ENCODE data around the gene OSBPL7.
A peak's percentile ranks its signal among the peaks of the same experiment; 100 is the strongest.

The OSBPL7 gene

DNA sequence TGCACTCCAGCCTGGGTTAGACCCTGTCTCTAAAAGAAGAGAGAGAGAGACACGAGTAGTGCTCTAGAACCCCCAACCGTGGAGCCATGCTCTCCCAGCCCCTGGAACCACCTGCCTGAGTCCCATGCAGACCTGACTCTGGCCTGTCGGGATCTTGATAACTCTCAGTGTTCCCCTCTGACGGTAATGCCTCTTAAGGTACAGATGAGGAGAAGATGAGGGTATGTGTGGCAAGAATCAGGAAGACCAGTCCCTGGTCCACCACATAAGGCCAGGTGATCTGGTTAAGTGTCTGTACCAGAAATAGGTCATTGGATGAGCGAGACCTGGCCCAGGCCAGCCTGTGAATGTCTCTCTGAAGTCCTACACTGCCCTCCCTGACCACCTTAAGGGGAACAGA, 18.4 kb downstream of the OSBPL7 start:
- no peaks in the 10 kb centered on the region for H3K4me1 ChIP-seq (ENCODE audit: insufficient read depth, low read length)
- H3K36me3 ChIP-seq (ENCODE audit: insufficient read depth, low read length), result peaks cover 4% of the 10 kb centered on the region
- H3K4me3 ChIP-seq (ENCODE audit: low read length), result no peak overlapping the region
- H2AFZ ChIP-seq (ENCODE audit: low read depth, low read length), result no peak overlapping the region
- H3K27me3 ChIP-seq (ENCODE audit: insufficient read depth, low read length), result peaks cover 29% of the 10 kb centered on the region
- no peaks in the 10 kb centered on the region for H3K9me3 ChIP-seq (ENCODE audit: low read length)

DNA sequence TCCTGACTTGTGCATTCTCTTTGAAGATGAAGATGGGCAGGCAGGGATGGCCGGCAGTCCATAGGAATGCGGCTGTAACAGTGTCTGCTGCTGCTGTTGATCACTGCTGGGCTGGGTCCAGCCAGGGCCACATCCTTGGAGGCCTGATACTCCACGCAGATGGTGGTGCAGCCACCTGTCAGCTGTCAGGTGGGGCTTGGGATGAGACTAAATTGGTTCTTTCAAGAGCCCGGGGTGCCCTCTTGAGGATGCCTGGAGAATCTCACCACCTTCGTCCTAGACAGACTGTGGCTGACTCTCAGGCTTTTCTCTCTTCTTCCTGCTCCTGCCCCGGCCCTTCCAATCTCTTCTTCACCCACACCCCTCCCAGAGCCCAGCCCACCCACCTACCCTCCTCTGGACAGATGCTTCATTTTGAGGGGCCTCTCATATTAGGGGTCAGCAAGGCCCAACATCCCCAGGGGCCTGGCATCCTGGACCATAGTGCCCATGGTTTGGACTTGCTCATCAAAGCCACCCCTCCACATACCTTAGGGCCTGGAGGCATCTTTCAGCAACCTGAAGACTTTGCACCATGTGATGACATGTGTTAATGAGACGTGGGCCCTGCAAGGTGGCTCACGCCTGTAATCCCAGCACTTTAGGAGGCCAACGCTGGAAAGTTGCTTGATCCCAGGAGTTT, 19.1 kb downstream of the OSBPL7 start:
- H3K36me3 ChIP-seq (ENCODE audit: insufficient read depth, low read length), result no peaks in the 10 kb centered on the region
- H3K9me3 ChIP-seq (ENCODE audit: low read length), result no peaks in the 10 kb centered on the region
- no peak overlapping the region for H3K4me3 ChIP-seq (ENCODE audit: low read length)
- H3K27me3 ChIP-seq (ENCODE audit: insufficient read depth, low read length), result peaks cover 35% of the 10 kb centered on the region
- no peaks in the 10 kb centered on the region for H3K4me1 ChIP-seq (ENCODE audit: insufficient read depth, low read length)
- H2AFZ ChIP-seq (ENCODE audit: low read depth, low read length), result no peak overlapping the region

DNA sequence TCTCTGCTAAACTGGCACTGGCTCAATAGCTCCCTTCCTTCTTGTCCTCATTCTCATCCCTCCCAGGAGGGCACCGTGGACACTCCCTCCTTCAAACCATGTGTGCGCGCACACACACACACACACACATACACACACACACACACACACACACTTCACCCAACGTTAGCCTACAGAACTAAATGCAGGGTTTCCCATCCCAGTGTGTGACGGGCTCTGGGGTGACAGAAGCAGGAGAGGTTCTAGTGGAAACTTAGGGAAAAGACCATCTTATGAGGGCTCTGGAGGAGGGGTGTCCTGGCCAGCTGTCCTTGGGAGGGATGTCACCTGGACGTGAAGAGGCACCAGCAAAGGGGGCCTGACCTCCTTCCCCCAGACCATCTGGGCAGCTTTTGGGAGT, 19.7 kb downstream of the OSBPL7 start:
- Histone ChIP-seq H3K36me3 (ENCODE audit: insufficient read depth, low read length) (no peaks in the 10 kb centered on the region), H3K27me3 (ENCODE audit: insufficient read depth, low read length) (peaks cover 35% of the 10 kb centered on the region), H3K4me1 (ENCODE audit: insufficient read depth, low read length) (no peaks in the 10 kb centered on the region), H2AFZ (ENCODE audit: low read depth, low read length) (no peak overlapping the region), H3K4me3 (ENCODE audit: low read length) (no peak overlapping the region), H3K9me3 (ENCODE audit: low read length) (no peaks in the 10 kb centered on the region)

DNA sequence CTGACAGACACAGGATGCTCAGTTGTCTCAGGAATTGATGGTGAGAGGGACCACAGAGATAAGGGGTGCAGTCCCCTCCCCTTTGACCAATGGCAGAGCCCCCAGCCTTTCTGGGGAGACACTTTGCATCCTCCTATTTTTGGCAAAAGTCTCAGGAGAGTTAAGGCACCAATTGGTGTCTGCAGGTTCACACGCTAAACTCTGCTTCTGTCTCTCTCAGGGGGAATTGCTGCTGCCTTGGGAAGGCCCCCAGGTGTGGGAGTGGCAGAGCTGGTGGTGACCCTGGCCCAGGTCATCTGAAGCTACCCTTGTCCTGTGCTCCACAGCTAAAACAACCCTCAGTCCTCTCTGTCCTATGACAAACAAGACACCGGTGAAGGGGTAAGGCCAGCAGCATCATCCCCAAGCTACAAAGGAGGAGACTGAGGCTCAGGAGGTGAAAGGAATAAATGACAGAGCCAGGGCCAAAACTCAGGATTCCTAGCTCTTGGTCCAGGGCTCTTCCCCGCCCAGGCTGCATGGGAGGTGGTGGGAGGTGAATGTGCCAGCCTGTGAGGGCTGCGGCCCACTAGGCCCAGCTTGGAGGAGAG, 20.3 kb downstream of the OSBPL7 start:
- H3K27me3 ChIP-seq (ENCODE audit: insufficient read depth, low read length), result peaks cover 35% of the 10 kb centered on the region
- H3K9me3 ChIP-seq (ENCODE audit: low read length), result no peaks in the 10 kb centered on the region
- no peak overlapping the region for H2AFZ ChIP-seq (ENCODE audit: low read depth, low read length)
- H3K4me3 ChIP-seq (ENCODE audit: low read length), result no peak overlapping the region
- H3K36me3 ChIP-seq (ENCODE audit: insufficient read depth, low read length), result no peaks in the 10 kb centered on the region
- H3K4me1 ChIP-seq (ENCODE audit: insufficient read depth, low read length), result no peaks in the 10 kb centered on the region

DNA sequence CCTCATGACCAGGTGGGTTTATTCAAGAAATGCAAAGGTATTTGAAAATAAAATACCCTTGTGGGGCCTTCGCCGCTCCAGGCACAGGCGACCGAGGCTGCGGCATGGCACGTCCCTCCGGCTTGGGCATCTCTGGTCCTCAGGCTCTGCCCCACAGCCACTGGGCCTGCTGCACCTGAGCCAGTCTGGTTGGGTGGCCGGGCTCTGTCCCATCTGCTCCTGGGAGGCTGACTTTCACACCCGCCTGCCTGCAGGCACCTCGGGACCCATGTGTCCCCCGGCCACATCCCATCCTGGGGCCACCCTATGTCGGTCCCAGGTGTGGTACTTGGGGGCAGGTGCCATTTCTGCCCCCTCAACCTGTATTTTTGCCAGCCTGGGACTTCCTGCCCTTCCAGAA, 20.9 kb downstream of the OSBPL7 start:
- no peaks in the 10 kb centered on the region for H3K36me3 ChIP-seq (ENCODE audit: insufficient read depth, low read length)
- H3K9me3 ChIP-seq (ENCODE audit: low read length), result no peaks in the 10 kb centered on the region
- no peak overlapping the region for H3K4me3 ChIP-seq (ENCODE audit: low read length)
- no peaks in the 10 kb centered on the region for H3K4me1 ChIP-seq (ENCODE audit: insufficient read depth, low read length)
- H2AFZ ChIP-seq (ENCODE audit: low read depth, low read length), result no peak overlapping the region
- H3K27me3 ChIP-seq (ENCODE audit: insufficient read depth, low read length), result peaks cover 35% of the 10 kb centered on the region

DNA sequence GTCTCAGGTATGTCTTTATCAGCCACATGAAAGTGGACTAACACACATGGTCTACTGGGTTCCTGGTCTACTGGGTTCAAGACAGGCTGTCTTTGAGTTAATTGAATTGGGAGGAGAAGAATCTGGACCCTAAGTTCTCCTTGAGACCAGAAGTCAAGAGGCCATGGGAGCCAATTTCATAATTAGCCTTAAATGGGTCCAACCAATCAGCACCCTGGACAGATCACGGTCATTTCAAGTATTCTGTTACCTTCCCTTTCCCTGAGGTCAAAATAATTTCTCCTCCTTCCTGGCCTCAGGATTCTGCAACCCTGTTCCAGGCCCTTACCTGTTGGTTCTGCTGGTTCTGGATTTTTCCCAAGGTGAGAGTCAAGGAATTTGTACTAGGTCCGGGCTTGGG, 23.8 kb downstream of the OSBPL7 start:
- Histone ChIP-seq H3K4me3 (ENCODE audit: low read length) (no peak overlapping the region), H3K36me3 (ENCODE audit: insufficient read depth, low read length) (no peaks in the 10 kb centered on the region), H3K9me3 (ENCODE audit: low read length) (no peaks in the 10 kb centered on the region), H3K4me1 (ENCODE audit: insufficient read depth, low read length) (no peaks in the 10 kb centered on the region), H3K27me3 (ENCODE audit: insufficient read depth, low read length) (peaks cover 49% of the 10 kb centered on the region), H2AFZ (ENCODE audit: low read depth, low read length) (no peak overlapping the region)

DNA sequence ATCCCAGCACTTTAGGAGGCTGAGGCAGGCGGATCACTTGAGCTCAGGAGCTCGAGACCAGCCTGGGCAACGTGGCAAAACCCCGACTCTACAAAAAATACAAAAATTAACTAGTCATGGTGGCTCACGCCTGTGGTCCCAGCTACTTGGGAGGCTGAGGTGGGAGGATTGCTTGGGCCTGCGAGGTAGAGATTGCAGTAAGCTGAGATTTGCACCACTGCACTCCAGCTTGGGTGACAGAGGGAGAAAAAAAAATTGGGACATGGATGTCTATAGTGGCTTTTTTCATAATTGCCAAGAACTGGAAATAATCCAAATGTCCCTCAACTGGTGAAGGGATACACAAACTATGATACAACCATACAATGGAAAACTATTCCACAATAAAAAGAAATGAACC, 28.6 kb downstream of the OSBPL7 start:
- H3K27me3 ChIP-seq (ENCODE audit: insufficient read depth, low read length), result peaks cover 58% of the 10 kb centered on the region
- H3K36me3 ChIP-seq (ENCODE audit: insufficient read depth, low read length), result no peaks in the 10 kb centered on the region
- no peaks in the 10 kb centered on the region for H3K9me3 ChIP-seq (ENCODE audit: low read length)

DNA sequence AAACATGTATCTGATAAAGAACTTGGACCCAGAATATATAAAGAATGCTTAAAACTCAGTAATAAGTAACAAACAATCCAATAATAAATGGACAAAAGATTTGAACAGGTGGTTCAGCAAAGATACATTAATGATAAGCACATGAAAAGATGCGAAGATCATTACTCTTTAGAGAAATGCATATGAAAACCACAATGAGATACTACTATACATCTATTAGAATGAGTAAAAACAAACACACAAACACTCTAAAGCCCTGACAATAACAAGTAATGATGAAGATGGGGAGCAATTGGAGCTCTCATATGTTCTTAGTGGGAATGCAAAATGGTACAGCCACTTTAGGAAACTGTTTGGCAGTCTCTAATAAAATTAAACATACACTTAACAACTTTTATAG, 29.1 kb downstream of the OSBPL7 start:
- H3K4me3 ChIP-seq (ENCODE audit: low read length), result no peak overlapping the region
- peaks cover 53% of the 10 kb centered on the region for H3K27me3 ChIP-seq (ENCODE audit: insufficient read depth, low read length)
- no peaks in the 10 kb centered on the region for H3K36me3 ChIP-seq (ENCODE audit: insufficient read depth, low read length)
- no peak overlapping the region for H2AFZ ChIP-seq (ENCODE audit: low read depth, low read length)
- H3K4me1 ChIP-seq (ENCODE audit: insufficient read depth, low read length), result peaks cover 2% of the 10 kb centered on the region
- H3K9me3 ChIP-seq (ENCODE audit: low read length), result no peaks in the 10 kb centered on the region

More for the DNA sequence above, 28.6 kb downstream of the OSBPL7 start:
- no peak overlapping the region for H3K4me3 ChIP-seq (ENCODE audit: low read length)
- H2AFZ ChIP-seq (ENCODE audit: low read depth, low read length), result no peak overlapping the region
- H3K4me1 ChIP-seq (ENCODE audit: insufficient read depth, low read length), result peaks cover 2% of the 10 kb centered on the region

DNA sequence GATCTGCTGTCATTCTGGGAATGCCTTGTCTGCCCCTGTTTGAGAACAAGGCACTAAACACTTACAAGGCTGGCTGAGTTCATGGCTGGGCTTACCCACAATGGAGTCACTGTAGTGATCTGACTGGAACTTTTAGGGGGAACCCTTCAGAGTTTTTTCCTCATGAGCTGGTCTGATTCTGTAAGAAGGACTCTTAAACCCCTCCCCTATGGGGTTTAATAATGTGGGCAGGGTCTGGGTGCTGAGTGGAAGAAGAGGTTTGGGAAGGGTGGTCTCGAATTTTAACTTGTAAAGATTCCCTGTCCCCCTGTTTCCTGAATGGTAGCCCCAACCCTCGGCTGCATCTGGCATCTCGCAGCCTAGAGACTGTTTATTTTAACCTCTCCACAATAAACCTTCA, 30.6 kb downstream of the OSBPL7 start:
- Histone ChIP-seq H3K27me3 (ENCODE audit: insufficient read depth, low read length) (peaks cover 53% of the 10 kb centered on the region), H3K36me3 (ENCODE audit: insufficient read depth, low read length) (no peaks in the 10 kb centered on the region)

DNA sequence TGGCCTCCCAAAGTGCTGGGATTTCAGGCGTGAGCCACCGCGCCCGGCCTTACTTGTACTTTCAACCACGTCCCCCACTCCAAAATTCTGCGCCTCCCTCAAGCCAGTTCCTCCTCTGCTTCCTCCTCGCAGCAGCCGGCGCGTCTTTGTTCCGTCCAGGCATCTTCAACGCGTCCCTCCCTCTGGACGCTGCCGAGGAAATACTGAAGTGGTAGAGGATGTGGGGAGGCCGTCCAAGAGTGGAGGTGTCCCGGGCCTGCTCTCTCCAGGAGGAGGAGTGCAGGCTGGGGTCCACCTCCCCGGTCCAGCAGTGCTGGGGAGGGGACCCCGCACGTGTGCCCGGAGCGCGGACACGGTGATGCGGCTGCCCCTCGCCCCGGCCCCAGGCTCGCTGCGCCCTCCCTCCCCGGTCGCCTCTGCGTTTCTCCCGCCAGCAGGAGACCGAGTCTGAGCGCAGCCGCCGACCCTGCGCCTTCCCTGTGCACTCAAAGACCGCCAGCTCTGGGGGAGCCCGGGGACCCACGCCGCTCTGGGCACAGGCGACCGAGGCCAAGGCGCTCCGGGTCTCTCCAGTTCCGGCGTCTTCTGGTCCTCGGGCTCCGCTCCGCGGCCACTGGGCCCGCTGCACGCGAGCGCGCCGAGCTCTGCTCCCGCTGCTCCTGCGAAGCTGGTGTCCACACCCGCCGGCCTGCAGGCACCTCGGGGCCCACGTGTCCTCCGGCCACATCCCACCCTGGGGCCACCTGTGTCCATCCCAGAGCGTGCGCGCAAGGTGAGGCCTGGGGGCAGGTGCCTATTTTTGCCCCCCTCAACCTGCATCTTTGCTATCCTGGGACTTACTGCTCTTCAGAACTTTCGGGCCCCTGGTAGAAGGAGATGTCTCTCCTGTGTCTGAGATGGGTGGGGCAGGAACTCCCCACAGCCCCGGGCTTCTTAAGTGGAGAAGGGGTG, 31.7 kb downstream of the OSBPL7 start:
- Histone ChIP-seq H3K36me3 (ENCODE audit: insufficient read depth, low read length) (no peaks in the 10 kb centered on the region), H3K27me3 (ENCODE audit: insufficient read depth, low read length) (peaks cover 45% of the 10 kb centered on the region), H3K9me3 (ENCODE audit: low read length) (no peaks in the 10 kb centered on the region), H3K4me3 (ENCODE audit: low read length) (peak overlapping the region; percentile 61), H2AFZ (ENCODE audit: low read depth, low read length) (peak overlapping the region; percentile 94), H3K4me1 (ENCODE audit: insufficient read depth, low read length) (peaks cover 2% of the 10 kb centered on the region)

More for the DNA sequence above, 30.6 kb downstream of the OSBPL7 start:
- H3K9me3 ChIP-seq (ENCODE audit: low read length), result no peaks in the 10 kb centered on the region
- H3K4me3 ChIP-seq (ENCODE audit: low read length), result no peak overlapping the region
- H3K4me1 ChIP-seq (ENCODE audit: insufficient read depth, low read length), result peaks cover 2% of the 10 kb centered on the region
- H2AFZ ChIP-seq (ENCODE audit: low read depth, low read length), result no peak overlapping the region

DNA sequence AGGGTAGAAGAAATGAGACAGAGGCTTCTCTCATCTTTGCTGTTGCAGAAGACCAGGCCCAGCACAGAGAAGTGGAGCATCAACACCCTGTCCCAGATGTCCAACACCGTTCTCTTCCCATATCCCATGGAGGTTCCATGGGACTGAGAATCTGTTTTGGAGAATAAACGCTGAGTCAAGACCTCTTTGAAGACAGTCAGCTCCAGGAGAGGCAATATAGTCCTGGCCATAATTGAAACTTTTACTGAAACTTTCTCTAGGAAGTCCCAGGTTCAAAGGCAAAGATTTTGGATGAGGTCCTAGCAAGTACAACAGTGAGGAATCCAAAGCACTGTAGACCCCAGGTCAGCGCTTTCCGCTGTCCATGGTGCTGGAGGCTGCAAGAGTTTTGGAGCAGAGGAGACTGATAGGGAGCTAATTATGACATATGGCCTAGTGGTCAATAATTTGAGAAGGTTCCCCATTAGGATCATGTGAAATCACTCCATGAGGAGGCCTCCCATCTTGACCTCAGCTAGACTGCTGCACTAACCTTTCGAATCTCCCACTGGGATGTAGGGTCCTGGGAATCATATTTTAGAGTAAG, 36.0 kb downstream of the OSBPL7 start:
- no peaks in the 10 kb centered on the region for H3K36me3 ChIP-seq (ENCODE audit: insufficient read depth, low read length)
- H2AFZ ChIP-seq (ENCODE audit: low read depth, low read length), result no peak overlapping the region
- no peak overlapping the region for H3K4me3 ChIP-seq (ENCODE audit: low read length)
- H3K4me1 ChIP-seq (ENCODE audit: insufficient read depth, low read length), result peaks cover 2% of the 10 kb centered on the region
- peaks cover 24% of the 10 kb centered on the region for H3K27me3 ChIP-seq (ENCODE audit: insufficient read depth, low read length)
- H3K9me3 ChIP-seq (ENCODE audit: low read length), result no peaks in the 10 kb centered on the region

DNA sequence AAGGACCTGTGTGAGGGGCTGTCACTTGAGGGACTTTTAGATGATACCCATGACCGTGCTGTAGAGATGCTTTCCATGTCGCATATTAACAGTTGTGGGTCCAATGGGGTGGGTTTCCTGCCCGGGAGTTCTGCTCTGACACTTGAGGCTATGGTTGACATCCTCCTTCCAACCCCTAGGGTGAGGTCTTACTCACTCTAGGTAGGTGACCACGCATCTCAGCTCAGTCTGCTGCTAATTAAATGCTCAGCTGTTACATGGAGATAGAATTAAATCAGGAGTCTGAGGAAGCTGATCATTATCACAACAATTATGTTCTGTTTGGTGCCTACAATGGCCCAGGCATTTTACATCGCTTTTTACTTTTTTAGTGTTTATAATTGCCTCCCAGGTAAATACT, 40.2 kb downstream of the OSBPL7 start:
- Histone ChIP-seq H3K4me1 (ENCODE audit: insufficient read depth, low read length) (no peaks in the 10 kb centered on the region), H3K9me3 (ENCODE audit: low read length) (no peaks in the 10 kb centered on the region), H3K27me3 (ENCODE audit: insufficient read depth, low read length) (peaks cover 16% of the 10 kb centered on the region), H2AFZ (ENCODE audit: low read depth, low read length) (no peak overlapping the region), H3K36me3 (ENCODE audit: insufficient read depth, low read length) (no peaks in the 10 kb centered on the region), H3K4me3 (ENCODE audit: low read length) (no peak overlapping the region)

DNA sequence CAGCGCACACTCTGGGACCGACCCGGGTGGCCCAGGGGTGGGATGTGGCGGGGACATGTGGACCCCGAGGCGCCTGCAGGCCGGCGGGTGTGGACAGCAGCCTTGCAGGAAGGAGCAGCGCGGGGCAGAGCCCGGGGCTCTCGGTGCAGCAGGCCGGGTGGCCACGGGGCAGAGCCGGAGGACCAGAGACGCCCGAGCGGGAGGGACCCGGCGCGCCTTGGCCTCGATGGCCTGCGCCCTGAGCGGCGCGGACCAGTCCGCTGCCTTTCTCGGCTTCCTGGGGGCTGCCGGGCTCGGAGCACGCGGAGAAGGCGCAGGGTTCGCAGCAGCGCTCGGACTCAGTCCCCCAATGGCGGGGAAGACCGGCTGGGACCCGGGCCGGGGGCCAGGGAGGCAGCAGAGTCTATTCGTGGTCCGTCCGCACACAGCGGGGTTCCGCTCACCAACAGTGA, 43.4 kb downstream of the OSBPL7 start:
- no peak overlapping the region for H2AFZ ChIP-seq (ENCODE audit: low read depth, low read length)
- H3K36me3 ChIP-seq (ENCODE audit: insufficient read depth, low read length), result no peaks in the 10 kb centered on the region
- peaks cover 16% of the 10 kb centered on the region for H3K27me3 ChIP-seq (ENCODE audit: insufficient read depth, low read length)
- H3K4me3 ChIP-seq (ENCODE audit: low read length), result no peak overlapping the region
- no peaks in the 10 kb centered on the region for H3K4me1 ChIP-seq (ENCODE audit: insufficient read depth, low read length)
- H3K9me3 ChIP-seq (ENCODE audit: low read length), result no peaks in the 10 kb centered on the region
